ENCODE data around the gene IGSF6.
A peak's percentile ranks its signal among the peaks of the same experiment; 100 is the strongest.

The IGSF6 gene

DNA sequence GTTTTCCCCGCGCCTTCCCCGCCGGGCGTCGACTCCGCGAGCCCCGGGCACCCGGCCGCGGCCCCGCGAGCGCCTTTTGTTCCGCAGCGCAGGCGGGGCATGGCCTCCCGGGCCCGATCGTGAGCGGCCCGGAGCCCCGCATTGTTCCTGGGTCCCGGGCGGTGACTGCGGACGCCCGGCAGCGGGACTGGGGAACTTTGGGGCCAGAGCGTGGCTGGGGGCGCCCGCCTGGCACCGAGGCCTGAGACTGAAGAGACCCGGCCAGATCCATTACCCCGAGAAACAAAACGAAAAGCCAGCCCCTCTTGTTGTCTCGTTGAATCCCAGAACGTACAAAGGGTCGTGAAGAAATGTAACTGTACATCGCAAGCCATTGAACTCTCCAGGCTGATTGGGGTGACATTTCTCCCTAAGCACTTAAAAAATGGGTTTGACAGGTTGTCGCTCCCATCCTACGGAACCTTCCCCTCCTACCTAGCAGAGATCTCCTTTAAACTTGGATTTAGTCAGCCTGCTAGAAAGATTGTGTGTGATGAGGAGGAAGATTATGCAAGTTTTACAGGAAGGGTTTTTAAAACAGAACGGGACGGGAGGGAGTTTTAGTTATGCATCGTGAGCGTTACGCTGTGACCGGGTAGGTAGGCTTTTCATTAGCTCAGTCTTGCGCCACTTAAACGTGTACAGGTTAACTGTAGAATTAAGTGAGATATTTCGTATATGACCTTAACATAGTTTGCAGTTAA lies 52.2 kb downstream of the IGSF6 start:
- DNase-seq (ENCODE audit: low spot score): no peak

DNA sequence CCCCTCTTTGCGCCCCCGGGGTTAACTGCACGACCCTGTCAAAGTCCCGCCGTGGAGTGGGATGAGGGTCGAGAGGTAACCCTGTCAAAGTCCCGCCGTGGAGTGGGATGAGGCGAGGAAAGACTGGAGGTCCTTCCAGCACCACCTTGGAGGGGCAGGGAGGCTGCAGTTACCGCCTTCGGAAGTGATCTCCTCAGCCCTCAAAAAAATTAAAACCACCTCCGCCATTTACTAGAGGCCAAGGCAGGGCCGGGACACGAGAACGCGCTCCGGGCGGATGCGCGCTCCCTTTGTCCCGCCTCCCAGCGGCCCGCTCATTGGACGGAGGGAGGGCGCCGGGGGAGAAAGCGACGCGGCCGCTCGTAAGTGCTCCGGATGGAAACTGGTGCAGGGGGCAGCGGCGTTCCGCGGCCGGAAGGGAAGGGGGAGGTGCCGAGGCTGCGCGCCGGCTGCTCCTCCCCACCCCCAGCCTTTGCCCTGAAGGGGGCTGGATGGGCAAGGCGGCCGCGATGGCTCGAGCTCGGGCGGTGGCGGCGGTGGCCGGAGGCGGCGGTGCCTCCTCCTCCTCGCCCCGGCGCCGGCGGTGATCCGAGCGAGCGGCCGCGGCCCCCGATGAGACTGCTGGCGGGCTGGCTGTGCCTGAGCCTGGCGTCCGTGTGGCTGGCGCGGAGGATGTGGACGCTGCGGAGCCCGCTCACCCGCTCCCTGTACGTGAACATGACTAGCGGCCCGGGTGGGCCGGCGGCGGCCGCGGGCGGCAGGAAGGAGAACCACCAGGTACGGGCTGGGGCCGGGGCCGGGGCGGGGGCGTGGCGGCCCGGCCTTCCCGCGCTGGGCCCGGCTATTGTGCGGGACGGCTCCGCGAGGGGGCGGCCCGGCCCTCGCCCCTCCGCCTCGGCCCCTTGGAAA lies 53.0 kb downstream of the IGSF6 start, which contains the start of gene METTL9:
Gene METTL9 (plus strand): TSS at position 456 of the 909 bp plus-strand sequence. CDS start 157 bp downstream, at position 613.
- DNase-seq (ENCODE audit: low spot score): peak; percentile 97

DNA sequence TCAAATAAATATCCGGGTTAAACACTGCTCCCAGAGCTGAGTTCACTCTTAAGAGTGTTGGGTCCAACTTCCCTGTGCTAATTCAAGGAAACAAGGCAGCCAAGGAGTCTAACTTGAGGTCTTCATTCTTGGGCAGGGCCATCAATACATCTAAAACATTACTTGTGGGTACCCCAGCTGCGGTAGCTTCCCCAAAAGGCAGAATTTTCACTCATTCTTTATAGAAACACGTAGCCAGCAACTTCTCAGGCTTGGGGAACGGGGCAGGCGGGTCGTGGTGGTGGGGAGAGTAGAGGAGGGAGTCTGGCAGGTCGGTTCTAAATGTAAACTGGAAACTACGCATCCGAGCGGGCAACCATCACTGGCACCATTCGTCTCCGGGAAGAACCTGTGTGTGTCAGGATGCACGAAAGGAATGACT lies 53.7 kb downstream of the IGSF6 start:
- DNase-seq (ENCODE audit: low spot score): no peak

DNA sequence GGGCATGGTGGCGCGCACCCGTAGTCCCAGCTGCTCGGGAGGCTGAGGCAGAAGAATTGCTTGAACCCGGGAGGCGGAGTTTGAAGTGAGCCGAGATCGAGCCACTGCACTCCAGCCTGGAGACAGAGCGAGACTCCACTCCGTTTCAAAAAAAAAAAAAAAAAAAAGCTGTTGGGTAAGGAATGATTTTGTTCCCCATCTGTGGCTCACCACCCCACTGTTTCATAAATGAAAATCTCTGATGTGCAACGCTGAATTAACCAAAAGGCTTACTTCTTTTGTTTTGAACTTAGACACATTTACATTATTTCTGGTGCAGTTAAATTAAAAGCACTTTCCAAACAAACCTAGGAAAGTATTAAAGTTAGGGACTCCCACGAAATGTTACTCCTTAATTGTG lies 54.2 kb downstream of the IGSF6 start:
- no peak for DNase-seq (ENCODE audit: low spot score)

DNA sequence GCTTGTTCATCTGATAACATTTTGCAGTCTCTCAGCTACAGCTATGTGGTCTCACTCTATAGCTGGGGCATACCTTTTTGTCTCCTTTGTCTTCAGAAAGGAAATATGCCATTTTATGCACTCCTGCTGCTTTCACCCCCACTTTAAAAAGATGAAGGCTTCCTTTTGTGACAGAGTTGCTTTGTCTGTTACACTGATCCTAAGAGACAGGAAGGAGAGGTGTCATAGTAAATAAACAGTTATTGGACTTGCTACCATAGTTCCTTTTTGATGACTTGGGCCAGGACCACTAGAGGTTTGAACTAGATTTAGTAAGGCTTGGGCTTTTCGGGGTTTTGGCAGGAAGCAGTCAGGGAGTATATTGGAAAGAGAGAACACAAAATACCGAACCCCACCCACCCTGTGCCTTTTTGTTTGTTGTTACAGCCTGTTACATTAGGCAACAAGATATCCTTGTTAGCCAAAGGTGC lies 54.8 kb downstream of the IGSF6 start:
- DNase-seq (ENCODE audit: low spot score): no peak

DNA sequence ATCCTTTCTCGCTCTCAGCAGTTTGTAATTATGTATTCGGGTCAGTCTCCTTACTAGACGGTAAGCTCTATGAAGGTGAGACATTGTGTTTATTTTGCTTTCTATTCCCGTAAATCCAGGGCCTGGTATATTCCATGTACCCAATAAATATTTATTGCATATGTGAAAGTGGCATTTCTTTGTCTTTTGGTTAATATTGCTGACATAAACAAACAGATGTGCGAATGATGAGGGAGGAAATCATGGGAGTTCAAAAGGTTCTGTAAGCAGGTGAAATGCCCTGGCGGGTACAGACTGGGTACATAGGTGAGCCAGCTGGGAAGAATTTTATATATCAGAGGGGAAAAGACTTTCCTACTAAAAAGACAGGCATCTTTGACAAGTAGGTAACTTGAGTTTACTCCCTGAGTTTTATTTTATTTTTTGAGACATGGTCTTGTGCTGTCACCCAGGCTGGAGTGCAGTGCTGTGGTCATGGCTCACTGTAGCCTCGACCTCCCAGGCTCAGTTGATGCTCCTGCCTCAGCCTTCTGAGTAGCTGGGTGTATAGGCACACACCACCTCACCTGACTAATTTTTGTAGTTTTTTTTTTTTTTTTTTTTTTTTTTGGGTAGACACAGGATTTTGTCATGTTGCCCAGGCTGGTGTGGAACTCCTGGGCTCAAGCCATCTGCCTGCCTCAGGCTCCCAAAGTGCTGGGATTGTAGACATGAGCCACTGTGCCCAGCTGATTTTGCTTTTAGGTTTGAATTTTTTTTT lies 58.7 kb downstream of the IGSF6 start:
- DNase-seq (ENCODE audit: low spot score): no peak

DNA sequence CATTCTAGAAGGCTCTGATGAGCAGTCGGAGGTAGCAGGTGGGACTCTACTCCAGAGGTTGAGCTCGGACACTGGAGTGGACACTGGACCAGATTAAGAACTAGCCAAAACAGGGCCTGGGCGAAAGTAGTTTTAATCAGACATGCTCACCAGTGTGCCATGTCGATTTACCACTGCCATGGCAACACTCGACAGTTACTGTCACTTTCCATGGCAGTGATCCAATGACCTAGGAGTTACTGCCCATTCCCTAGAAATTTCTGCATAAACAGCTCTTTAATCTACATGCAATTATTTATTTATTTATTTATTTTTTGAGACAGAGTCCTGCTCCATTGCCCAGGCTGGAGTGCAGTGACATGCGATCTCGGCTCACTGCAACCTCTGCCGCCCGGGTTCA lies 60.2 kb downstream of the IGSF6 start:
- DNase-seq (ENCODE audit: low spot score): no peak

DNA sequence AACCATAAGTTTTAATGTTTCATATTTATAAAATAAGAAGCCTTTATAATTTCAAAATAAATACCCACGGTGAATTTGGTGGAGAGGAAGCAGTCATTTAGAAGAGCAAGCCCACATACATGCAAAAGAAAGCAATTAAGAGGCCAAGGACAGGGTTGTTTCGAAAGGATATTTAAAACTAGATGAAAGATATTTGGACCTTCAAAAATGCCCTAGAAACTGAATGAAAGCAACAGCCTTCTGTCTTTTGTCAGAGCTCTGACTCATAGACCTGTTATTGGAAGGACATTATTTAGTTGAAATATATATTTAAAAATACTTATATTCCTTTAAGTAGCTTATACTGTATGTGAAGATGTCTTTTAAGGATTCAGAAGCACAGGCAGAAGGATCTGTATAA lies 61.6 kb downstream of the IGSF6 start:
- DNase-seq (ENCODE audit: low spot score): no peak

DNA sequence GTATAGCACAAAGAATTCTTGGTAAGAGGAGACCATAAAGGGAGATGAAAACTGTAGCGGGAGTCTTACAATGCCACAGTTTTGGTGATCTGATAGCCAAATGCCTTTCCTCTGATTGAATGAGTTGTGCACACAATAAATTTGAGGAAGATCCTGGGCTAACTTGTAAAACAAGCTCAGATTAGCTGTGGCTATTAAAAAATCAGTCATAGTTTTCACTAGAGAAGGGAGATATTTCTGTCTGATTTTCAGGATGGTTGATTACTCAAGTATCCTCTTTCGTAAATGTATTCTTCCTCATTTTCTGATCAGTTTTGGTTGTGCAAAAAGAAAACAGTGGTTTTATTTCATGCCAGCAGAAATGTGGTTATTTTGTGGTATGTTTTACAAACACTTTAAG lies 62.1 kb downstream of the IGSF6 start:
- DNase-seq (ENCODE audit: low spot score): no peak

DNA sequence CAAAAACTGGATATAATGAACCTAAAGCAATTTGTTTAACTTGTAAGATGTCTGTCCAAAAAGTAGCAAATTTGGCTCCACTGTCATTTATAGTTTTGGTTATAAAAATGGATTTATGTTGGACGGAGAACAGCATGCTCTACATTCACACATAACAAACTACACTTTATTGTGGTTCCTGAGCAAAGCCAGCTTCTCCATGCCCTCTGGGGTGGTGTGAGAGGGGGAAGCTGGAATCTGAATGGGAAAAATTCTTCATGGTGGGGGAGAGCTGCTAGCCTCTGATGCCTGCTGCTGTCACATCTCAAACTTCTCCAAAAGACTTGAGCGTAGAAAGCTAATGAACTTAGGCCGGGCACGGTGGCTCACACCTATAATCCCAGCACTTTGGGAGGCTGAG lies 62.9 kb downstream of the IGSF6 start:
- DNase-seq (ENCODE audit: low spot score): no peak
